HUES48 (cell line): Measurements from ENCODE around the gene CD48.
"Not testable (repeated sequence)": the region's sequence is repeated elsewhere in the genome, so short reads cannot be mapped to it uniquely, and the experiment has no call there.

Experiments used
- H3K27ac ChIP-seq: one replicate; pipeline ENCODE4 v1.7.0; 2013; ENCODE audit warnings: low read depth, low read length, inconsistent platforms
- H3K27me3 ChIP-seq: 2 replicates; pipeline ENCODE4 v1.6.1; 2013; ENCODE audit warnings: mild to moderate bottlenecking, low read length; ENCODE audit not compliant: control insufficient read depth, insufficient read depth
- H3K36me3 ChIP-seq: 2 replicates; pipeline ENCODE4 v1.6.1; 2013; ENCODE audit warnings: low read length; ENCODE audit not compliant: control insufficient read depth, insufficient read depth
- H3K4me1 ChIP-seq: 2 replicates; pipeline ENCODE4 v1.6.1; 2013; ENCODE audit warnings: mild to moderate bottlenecking, low read length; ENCODE audit not compliant: control insufficient read depth, insufficient read depth
- H3K4me3 ChIP-seq: 2 replicates; pipeline ENCODE4 v1.5.1; 2013; ENCODE audit warnings: mild to moderate bottlenecking, low read depth, low read length
- H3K9ac ChIP-seq: 2 replicates; pipeline ENCODE4 v1.6.1; 2013; ENCODE audit warnings: mild to moderate bottlenecking, low read depth, low read length, moderate library complexity
- H3K9me3 ChIP-seq: 2 replicates; pipeline ENCODE4 v1.6.1; 2013; ENCODE audit warnings: low read length; ENCODE audit not compliant: control insufficient read depth, insufficient read depth

The CD48 gene

DNA sequence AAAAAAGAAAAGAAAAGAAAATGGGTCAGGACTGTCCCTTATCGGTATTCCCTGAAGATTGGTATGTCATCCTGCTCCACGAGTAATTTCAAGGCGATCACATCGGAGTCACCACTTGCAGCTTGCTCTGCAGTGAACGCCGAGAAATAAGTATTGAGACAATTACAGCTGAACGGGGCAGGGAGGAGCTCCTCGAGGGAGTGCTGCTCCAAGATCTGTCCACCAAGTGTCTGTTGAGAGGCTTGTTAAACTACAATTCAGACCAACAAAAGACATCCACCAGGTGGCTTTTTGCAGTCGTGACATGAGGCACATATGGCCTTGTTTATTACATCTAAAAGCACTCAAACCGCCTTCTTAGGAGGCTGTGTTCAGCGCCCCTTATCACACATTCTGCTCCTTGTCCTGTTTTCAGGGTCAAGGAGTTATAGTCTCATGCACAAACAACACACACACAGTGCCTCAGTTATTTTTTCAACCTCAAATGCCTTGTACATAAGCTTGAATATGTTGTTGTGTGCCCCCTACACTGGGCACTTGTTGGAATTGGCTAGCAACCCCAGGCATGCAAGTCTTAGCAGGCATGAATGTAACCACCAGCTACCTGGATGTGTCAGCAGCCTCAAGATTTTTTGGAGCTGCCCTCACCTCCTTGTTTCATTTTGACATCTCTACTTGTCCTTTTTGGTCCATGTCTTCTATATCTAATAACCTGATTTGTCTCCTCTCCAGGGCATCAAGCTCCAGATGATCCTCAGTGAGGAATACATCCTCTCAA lies 13.0 kb upstream of the CD48 start:
- peaks cover 15% of the 10 kb centered on the region for H3K4me1 ChIP-seq
- no peak overlapping the region for H3K9ac ChIP-seq
- no peaks in the 10 kb centered on the region for H3K27me3 ChIP-seq
- H3K9me3 ChIP-seq: peaks cover 11% of the 10 kb centered on the region
- no peak overlapping the region for H3K4me3 ChIP-seq
- no peak overlapping the region for H3K27ac ChIP-seq
- no peaks in the 10 kb centered on the region for H3K36me3 ChIP-seq

DNA sequence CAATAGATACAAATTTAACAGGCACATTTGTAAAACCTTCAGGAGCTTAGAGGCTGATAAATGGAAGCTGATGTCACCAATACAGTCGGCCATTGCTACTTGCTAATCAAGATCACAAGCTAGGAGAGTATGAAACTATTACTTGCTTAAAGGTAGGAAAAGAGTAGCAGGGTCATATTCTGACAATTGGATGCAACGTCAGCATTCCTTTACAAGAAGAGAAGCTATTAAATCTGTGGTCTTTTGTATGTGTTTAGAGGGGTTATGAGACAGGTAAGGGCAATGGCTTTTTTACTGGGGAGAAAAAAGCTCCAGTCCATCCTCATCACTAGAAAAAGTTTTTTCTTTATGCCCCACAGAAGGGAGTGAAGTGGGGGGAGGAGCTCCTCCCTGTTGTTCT lies 11.7 kb upstream of the CD48 start:
- Histone ChIP-seq H3K4me3 (no peak overlapping the region), H3K36me3 (no peaks in the 10 kb centered on the region), H3K27ac (no peak overlapping the region)

DNA sequence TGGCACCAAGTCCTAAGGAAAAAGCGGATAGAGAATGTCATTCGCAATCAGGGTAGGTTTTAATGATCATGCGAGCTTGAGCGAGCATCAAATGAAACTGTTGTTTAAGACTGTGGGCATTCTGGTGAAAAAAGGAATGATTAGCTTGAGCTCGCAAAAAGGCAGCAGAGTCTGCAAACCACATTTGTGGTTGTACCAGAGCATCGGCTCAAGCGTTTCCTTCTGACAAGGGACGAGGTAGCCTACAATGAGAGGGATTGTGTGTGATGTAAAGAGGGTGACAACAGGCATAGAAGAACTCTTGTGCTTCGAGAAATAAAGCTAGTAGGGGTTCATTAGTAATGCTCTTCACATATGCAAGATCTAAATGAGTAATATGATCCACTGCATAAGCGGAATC lies 11.1 kb upstream of the CD48 start:
- no peak overlapping the region for H3K4me3 ChIP-seq
- peaks cover 11% of the 10 kb centered on the region for H3K9me3 ChIP-seq
- no peak overlapping the region for H3K9ac ChIP-seq
- no peak overlapping the region for H3K27ac ChIP-seq
- H3K4me1 ChIP-seq: peaks cover 15% of the 10 kb centered on the region
- H3K27me3 ChIP-seq: no peaks in the 10 kb centered on the region
- H3K36me3 ChIP-seq: no peaks in the 10 kb centered on the region

More for the DNA sequence above, 11.7 kb upstream of the CD48 start:
- peaks cover 11% of the 10 kb centered on the region for H3K9me3 ChIP-seq
- H3K4me1 ChIP-seq: peaks cover 15% of the 10 kb centered on the region
- no peak overlapping the region for H3K9ac ChIP-seq
- no peaks in the 10 kb centered on the region for H3K27me3 ChIP-seq

DNA sequence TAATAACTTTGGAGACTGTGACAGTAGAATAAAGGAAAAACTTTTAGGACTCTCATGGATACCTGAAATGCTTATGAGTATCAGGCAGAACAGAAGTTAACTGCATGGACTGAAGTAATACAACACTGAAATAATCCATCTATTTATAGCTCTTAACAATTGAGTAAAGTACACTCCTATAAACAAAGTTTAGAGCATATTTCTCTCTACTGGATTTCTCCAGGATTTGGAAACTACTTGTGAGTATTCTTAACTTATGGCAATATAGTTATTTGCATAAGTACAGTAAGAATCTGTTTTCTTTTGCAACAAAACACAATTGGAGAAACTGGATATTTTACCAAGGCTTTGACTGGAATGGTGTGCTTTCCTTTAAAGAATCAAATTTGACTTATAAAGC lies 9.9 kb upstream of the CD48 start:
- Histone ChIP-seq H3K4me1 (peaks cover 12% of the 10 kb centered on the region), H3K4me3 (no peak overlapping the region), H3K27me3 (no peaks in the 10 kb centered on the region), H3K9me3 (peaks cover 11% of the 10 kb centered on the region), H3K27ac (no peak overlapping the region), H3K9ac (no peak overlapping the region), H3K36me3 (no peaks in the 10 kb centered on the region)

DNA sequence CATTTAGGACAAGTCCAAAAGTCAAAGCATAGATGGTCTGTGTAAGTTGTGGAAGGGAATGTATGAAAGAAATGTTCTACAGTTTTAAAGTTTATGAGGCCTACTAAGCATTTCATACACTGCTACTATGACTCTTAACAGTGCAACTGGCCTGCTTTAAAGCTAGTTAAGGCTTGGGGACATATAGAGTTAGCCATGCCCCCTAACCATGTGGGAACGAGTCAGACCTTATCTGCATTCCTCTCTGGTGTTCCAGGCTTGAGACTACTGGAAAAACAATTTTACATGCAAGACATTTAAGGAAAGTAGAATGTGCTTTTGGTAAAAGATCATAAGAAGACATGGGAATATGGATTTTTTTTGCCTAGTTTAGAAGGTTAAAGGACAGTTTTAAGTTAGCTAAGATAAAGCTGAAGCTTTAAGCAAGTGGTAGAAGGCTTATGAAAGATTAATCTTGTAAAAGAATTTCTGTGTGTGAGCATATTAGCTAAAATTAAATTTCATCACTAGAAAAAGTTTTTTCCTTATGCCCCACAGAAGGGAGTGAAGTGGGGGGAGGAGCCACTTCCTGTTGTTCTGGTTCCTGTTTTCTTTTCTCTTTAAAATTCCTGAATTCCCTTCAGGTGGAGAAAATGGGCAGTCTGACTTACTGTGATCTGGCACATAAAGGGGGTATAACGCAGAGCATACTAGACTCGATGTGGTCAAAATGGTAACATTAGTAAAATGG lies 8.9 kb upstream of the CD48 start:
- Histone ChIP-seq H3K9me3 (peaks cover 11% of the 10 kb centered on the region), H3K36me3 (no peaks in the 10 kb centered on the region), H3K9ac (no peak overlapping the region), H3K4me1 (peaks cover 5% of the 10 kb centered on the region; the same call in 1 of the 2 replicates), H3K27me3 (no peaks in the 10 kb centered on the region), H3K4me3 (no peak overlapping the region; the same call in 1 of the 2 replicates), H3K27ac (no peak overlapping the region)

DNA sequence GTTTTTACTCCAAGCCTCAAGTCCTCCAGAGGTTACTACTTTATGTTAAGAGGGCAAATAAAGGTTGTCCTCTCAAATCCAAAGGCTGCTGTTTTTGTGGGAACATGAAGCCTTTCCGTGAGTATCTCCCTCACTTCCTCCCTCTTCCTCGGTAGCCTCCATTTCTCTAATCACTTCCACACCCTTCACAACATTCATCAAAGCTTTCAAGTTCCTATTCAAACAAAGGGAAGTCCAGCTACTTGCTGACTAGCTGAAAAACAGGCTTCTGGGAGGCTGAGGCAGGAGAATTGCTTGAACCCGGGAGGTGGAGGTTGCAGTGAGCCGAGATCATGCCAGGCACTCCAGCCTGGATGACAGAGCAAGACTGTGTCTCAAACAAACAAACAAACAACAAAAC lies 6.6 kb upstream of the CD48 start:
- Histone ChIP-seq H3K36me3 (no peaks in the 10 kb centered on the region), H3K27ac (no peak overlapping the region), H3K27me3 (no peaks in the 10 kb centered on the region), H3K4me1 (peaks cover 3% of the 10 kb centered on the region; the same call in 1 of the 2 replicates), H3K4me3 (no peak overlapping the region), H3K9ac (no peak overlapping the region), H3K9me3 (peaks cover 11% of the 10 kb centered on the region)

DNA sequence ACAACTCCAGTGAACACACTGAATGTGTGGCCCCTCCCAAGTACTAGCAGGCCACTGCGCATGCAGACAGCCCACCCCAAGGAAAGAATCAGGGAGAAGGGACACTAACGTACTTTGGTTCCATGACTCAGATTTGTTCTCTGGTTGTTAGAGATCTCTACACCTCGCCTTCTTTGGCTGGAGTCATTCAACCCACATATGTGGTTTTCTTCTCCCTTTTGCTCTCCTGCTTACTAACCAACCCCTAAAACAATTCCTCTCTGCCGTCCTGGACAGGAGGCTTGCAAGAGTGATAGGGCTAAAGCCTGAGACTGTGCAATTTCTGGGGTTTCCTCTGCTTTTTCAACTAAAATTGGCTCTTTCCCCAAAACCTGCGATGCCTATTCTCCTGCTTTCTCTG lies 5.7 kb upstream of the CD48 start:
- Histone ChIP-seq H3K4me3 (no peak overlapping the region), H3K9me3 (peaks cover 11% of the 10 kb centered on the region), H3K27me3 (no peaks in the 10 kb centered on the region), H3K9ac (no peak overlapping the region), H3K27ac (no peak overlapping the region), H3K4me1 (no peaks in the 10 kb centered on the region; the same call in 1 of the 2 replicates), H3K36me3 (no peaks in the 10 kb centered on the region)

DNA sequence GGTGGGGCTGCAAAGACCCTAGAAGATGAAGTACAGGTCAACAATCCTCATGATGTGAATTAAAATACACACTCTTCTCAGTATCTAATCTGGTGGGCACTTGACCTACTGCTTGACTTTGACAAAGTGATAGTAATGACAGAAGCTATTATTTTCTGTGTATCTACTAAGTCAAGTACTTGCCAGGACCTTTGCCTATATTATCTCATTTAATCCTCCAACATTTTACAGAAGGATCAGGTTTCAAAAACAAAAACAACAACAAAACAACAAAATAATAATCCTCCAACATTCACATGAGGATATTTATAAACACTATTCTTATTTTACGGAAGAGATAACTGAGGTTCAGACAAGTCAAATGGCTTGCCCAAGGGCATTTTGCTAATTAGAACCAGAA lies 4.4 kb upstream of the CD48 start:
- no peak overlapping the region for H3K4me3 ChIP-seq
- no peak overlapping the region for H3K27ac ChIP-seq
- H3K4me1 ChIP-seq: no peaks in the 10 kb centered on the region
- no peaks in the 10 kb centered on the region for H3K36me3 ChIP-seq
- H3K27me3 ChIP-seq: no peaks in the 10 kb centered on the region
- H3K9ac ChIP-seq: no peak overlapping the region
- H3K9me3 ChIP-seq: peaks cover 5% of the 10 kb centered on the region; the same call in 1 of the 2 replicates

DNA sequence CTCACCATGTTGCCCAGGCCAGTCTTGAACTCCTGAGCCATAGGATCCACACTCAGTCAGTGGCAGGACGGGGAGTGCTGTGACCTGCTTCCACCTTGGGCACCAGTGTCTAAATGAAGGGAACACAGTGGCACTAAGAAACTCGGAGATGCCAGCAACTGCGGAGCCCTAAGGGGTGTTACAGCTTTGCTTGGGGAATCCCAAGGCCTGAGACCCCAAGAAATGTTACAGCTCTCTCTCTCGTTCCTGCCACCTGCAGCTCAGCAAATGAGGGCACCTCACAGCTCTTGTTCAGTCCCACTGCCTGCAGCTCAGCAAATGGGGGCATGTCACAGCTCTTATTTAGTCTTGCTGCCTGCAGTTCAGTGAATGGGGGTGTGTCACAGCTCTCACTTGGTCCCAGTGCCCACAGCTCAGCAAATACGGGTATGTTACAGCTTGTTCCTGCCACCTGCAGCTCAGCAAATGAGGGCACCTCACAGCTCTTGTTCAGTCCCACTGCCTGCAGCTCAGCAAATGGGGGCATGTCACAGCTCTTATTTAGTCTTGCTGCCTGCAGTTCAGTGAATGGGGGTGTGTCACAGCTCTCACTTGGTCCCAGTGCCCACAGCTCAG lies 2.5 kb upstream of the CD48 start:
- H3K9ac ChIP-seq, H3K4me3 ChIP-seq, H3K27me3 ChIP-seq, H3K4me1 ChIP-seq, H3K9me3 ChIP-seq, H3K27ac ChIP-seq, H3K36me3 ChIP-seq: not testable (repeated sequence)

DNA sequence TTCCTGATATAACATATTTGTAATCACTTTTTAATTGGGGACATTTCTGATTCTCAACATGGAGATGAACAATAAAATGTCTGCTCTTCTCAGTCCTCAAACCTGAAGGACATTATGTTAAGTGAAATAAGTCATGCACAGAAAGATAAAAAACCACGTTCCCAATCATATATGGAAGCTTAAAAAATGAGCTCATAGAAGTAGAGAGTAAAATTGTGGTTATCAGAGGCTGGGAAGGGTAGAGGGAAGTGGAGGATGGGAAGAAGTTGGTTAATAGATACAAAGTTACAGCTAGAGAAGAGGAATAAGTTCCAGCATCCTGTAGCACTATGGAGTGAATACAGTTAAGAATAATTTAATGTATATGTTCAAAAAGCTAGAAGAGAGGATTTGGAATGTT lies 1.5 kb upstream of the CD48 start:
- no peak overlapping the region for H3K4me3 ChIP-seq
- no peak overlapping the region for H3K9ac ChIP-seq
- H3K27ac ChIP-seq: no peak overlapping the region
- no peaks in the 10 kb centered on the region for H3K9me3 ChIP-seq
- no peaks in the 10 kb centered on the region for H3K36me3 ChIP-seq
- H3K27me3 ChIP-seq: no peaks in the 10 kb centered on the region
- H3K4me1 ChIP-seq: no peaks in the 10 kb centered on the region

DNA sequence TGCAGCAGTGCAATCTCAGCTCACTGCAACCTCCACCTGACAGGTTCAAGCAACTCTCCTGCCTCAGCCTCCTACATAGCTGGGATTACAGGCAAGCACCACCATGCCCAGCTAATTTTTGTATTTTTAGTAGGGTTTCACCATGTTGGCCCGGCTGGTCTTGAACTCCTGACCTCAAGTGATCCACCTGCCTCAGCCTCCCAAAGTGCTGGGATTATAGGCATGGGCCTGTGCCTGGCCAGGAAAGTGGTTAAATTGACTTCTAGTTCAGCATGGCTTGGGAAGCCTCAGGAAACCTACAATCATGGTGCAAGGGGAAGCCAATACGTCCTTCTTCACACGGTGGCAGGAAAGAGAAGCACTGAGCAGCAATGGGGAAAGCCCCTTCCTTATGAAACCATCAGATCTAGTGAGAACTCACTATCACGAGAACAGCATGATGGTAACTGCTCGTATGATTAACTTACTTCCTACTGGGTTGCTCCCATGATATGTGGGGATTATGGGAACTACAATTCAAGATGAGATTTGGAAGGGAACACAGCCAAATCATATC lies 981 bp upstream of the CD48 start:
- H3K36me3 ChIP-seq, H3K27me3 ChIP-seq, H3K27ac ChIP-seq, H3K9ac ChIP-seq, H3K9me3 ChIP-seq, H3K4me1 ChIP-seq, H3K4me3 ChIP-seq: not testable (repeated sequence)
